Measurements from ENCODE around the gene CDH18.
A peak's percentile ranks its signal among the peaks of the same experiment; 100 is the strongest.

Gene CDH18

DNA sequence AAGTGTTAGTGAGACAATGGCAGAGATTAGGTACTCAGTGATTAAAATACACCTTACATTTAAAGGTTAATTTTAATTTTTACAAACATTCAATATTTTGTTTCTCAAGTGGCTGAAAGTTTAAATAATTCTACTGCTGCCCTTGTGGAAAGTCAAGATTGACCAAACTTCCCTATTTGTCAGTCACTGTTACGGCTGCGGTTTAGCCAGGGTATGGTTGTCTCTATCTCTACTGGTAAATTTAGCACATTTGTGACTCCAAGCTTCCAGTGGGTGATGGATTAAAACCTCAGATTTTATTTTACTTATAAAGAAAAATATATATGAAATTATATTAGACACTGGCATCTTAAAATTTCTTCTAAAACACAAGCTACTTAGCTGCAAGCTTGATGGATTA, 368.4 kb downstream of the CDH18 start:
- TF ChIP-seq, protein P1, sequence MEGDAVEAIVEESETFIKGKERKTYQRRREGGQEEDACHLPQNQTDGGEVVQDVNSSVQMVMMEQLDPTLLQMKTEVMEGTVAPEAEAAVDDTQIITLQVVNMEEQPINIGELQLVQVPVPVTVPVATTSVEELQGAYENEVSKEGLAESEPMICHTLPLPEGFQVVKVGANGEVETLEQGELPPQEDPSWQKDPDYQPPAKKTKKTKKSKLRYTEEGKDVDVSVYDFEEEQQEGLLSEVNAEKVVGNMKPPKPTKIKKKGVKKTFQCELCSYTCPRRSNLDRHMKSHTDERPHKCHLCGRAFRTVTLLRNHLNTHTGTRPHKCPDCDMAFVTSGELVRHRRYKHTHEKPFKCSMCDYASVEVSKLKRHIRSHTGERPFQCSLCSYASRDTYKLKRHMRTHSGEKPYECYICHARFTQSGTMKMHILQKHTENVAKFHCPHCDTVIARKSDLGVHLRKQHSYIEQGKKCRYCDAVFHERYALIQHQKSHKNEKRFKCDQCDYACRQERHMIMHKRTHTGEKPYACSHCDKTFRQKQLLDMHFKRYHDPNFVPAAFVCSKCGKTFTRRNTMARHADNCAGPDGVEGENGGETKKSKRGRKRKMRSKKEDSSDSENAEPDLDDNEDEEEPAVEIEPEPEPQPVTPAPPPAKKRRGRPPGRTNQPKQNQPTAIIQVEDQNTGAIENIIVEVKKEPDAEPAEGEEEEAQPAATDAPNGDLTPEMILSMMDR (IDR thresholded peaks at IDR 0.05; ENCODE audit: extremely low read depth, insufficient read depth, missing control alignments): no peak
- in situ Hi-C loops (cut with MboI; ENCODE audit: low pct_unique_long_range_greater_than_20kb, low sequenced_read_pairs, unreplicated experiment): no loop called here
- DNase-seq (ENCODE audit: low spot score): no peak

DNA sequence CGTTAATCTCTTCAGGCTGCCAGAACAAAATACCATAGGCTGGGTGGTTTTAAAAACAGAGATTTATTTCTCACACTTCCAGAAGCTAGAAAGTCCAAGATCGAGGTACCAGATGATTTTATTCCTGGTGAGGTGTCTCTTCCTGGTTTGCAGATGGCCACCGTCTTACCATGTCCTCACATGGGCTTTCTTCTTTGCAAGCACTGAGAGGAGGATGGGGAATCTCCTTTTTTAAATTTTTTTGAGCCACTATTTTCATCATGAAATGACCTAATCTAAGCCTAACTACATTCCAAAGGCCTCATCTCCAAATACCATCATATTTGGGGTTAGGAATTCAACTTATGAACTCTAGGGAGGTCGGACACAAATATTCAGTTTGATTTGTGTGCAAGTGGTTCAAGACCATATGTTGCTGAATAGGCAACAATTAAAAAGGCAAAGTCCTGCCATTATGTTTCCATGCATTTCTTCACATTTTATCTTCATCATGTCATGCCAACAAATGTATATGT, 371.2 kb downstream of the CDH18 start:
- TF ChIP-seq, protein P1 (IDR thresholded peaks at IDR 0.05; ENCODE audit: extremely low read depth, insufficient read depth, missing control alignments): no peak
- DNase-seq (ENCODE audit: low spot score): no peak
- in situ Hi-C loops (cut with MboI; ENCODE audit: low pct_unique_long_range_greater_than_20kb, low sequenced_read_pairs, unreplicated experiment): no loop called here

DNA sequence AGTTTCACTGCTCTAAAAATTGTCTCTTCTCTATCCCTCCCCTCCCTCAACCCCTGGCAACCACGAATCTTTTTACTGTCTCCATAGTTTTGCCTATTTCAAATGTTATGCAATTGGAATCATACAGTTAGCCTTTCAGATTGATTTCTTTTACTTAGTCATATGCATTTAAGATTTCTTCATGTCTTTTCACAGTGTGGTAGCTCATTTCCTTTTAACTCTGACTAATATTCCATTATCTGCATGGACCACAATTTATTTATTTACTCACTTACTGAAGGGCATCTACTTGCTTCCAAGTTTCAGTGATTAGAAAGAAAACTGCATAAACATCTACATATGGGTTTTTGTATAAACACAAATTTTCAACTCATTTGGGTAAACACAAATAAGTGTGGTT, 372.3 kb downstream of the CDH18 start:
- TF ChIP-seq, protein P1 (IDR thresholded peaks at IDR 0.05; ENCODE audit: extremely low read depth, insufficient read depth, missing control alignments): no peak
- no peak for DNase-seq (ENCODE audit: low spot score)
- in situ Hi-C loops (cut with MboI; ENCODE audit: low pct_unique_long_range_greater_than_20kb, low sequenced_read_pairs, unreplicated experiment): no loop called here

DNA sequence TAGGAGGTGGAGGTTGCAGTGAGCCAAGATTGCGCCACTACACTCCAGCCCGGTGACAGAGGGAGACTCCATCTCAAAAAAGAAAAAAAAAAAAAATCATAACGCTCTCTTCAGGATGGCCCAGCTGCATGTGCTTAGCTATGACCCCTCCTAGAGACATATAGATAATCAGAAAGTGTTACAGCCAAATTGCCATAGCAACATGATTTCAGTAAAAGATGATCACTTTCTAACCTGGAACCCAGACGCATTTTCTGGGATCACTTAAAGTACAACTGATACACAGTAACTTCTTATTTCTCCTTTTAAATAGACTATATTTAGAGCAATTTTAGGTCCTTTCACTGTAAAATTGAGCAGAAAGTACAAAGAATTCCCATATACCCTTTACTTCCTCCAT, 372.9 kb downstream of the CDH18 start:
- in situ Hi-C loops (cut with MboI; ENCODE audit: low pct_unique_long_range_greater_than_20kb, low sequenced_read_pairs, unreplicated experiment): no loop called here
- TF ChIP-seq, protein P1 (IDR thresholded peaks at IDR 0.05; ENCODE audit: extremely low read depth, insufficient read depth, missing control alignments): no peak
- DNase-seq (ENCODE audit: low spot score): no peak

DNA sequence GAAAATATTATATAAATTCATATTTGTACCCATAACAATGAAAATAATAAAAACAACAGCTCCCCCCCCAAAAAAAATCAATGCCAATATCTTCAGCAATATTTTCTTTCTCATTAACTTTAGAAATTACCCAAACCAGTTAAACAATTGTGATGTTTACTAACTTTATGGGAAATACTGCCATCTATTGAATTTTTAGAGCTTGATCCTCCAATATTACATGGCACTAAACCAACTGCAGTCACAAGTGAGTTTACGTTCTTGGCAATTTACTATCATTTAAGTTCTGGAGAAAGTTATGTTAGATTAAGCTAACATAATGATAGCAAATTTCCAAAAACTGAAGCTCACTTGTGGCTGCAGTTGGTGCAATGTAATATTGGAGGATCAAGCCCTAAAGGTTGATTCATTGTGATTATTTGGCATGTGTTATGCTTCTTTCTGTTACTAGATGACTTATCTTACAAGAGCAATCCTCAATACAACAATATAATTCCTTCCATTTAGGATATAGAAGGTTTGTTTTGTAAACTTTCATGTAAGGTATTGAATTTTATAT, 379.5 kb downstream of the CDH18 start:
- in situ Hi-C loops (cut with MboI; ENCODE audit: low pct_unique_long_range_greater_than_20kb, low sequenced_read_pairs, unreplicated experiment): no loop called here
- no peak for DNase-seq (ENCODE audit: low spot score)
- TF ChIP-seq, protein P1 (IDR thresholded peaks at IDR 0.05; ENCODE audit: extremely low read depth, insufficient read depth, missing control alignments): peak; percentile 29

DNA sequence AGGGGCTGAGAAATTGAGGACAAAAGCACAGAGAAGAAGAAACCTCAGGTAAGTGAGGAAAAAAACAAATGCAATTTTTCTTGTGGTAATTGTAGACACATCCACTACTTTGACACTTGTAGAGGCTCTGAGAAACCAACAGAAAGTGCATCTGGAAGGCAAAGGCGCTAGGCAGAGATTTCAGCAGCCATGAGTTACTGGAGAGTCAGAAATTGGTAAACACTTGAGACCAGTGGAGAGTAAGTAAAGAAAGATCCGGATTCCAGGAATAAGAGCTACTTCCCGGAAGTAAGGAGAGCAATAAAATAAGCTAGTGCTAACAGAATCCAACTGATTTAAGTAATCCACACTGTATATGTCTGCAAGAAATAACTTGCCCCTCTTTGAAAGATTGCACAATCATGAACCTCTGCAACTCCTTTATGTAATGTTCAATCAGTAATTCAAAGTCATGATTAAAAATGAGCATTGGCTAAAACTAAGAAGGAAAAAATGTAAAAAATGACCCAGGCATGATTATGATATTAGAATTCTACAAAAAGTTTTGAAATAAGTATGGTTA, 382.1 kb downstream of the CDH18 start:
- in situ Hi-C loops (cut with MboI; ENCODE audit: low pct_unique_long_range_greater_than_20kb, low sequenced_read_pairs, unreplicated experiment): no loop called here
- DNase-seq (ENCODE audit: low spot score): no peak
- TF ChIP-seq, protein P1 (IDR thresholded peaks at IDR 0.05; ENCODE audit: extremely low read depth, insufficient read depth, missing control alignments): no peak

Data from GM13977 (cell line).